GM19025 (cell line): ENCODE data around the gene SORD.
"Not testable (repeated sequence)": the region's sequence is repeated elsewhere in the genome, so short reads cannot be mapped to it uniquely, and the experiment has no call there.

ENCODE experiments used
- ATAC-seq: cut with Tn5 transposase; IDR thresholded peaks from one replicate; pipeline ENCODE4 v1.9.1; 2021; ENCODE audit warnings: mild to moderate bottlenecking, low read depth, moderate library complexity; ENCODE audit not compliant: unreplicated experiment

Gene SORD

DNA sequence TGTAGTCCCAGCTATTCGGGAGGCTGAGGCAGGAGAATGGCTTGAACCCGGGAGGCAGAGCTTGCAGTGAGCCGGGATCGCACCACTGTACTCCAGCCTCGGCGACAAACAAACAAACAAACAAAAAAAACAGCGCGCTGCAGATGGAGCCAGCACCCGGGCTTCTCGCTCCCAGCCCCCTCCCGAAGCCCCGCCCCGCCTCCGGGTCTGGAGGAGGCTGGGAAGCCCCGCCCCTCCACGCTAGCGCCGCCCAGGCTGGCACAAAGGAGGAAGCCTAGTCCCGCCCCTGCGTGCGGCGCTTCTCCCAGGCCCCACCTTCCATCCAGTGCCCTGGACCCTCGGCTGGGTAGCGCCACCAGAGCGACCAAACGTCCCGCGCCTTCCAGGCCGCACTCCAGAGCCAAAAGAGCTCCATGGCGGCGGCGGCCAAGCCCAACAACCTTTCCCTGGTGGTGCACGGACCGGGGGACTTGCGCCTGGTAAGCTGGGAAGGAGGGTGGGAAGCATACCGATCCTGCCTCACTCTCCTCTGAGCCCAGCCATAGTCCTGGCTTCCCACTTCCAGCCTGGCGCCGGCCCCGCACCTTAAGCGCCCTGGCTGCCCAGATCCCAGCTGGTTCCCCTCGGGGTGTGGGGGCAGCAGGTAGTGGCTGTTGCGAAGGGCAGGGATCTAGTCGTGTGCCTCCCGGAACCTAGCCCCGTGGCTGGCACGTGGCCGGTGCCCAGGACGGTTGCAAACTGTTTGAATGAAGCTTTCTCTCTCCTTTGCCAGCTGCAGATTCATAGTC lies at the start of gene SORD:
Gene SORD, plus strand, starts transcription at position 325 of the 788 bp plus-strand sequence. Its CDS starts 89 bp downstream, at position 414.
- ATAC-seq = peak; percentile 98

DNA sequence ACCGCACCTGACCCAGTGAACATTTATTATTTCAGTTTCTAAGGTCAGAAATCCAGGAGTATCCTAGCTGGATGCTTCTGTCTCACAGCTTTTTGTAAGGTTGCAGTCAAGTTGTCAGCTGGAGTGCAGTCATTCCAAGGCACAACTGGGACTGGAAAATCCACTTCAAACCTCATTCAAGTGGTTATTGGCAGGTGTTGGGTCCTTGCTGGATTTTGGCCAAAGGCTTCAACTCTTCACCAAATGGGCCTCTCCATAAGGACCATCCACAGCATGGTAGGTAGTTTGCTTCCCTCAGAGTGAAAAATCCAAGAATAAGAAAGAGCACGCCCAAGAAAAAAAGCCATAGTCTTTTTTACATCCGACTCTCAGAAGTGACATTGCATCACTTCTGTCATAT lies 46.8 kb upstream of the SORD start:
- ATAC-seq = not testable (repeated sequence)

DNA sequence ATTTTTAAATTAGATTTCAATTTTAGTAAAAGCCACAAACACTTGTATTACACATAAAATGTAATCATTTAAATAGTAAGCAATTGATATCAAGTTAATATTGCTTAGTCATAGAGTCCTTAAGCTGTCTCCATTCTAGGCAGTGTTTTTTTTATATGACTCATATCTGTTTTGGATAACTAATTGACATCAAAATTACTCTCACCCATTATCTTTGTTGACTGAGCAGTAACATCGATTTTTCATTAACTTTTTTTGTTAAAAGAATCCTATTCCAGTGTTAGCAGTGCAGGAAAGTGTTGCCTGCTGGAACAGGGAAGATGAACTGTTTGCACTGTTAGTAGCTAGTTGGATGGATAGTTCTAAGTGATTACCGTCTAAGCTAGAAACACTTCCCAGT lies 45.2 kb upstream of the SORD start:
- not testable (repeated sequence) for ATAC-seq

DNA sequence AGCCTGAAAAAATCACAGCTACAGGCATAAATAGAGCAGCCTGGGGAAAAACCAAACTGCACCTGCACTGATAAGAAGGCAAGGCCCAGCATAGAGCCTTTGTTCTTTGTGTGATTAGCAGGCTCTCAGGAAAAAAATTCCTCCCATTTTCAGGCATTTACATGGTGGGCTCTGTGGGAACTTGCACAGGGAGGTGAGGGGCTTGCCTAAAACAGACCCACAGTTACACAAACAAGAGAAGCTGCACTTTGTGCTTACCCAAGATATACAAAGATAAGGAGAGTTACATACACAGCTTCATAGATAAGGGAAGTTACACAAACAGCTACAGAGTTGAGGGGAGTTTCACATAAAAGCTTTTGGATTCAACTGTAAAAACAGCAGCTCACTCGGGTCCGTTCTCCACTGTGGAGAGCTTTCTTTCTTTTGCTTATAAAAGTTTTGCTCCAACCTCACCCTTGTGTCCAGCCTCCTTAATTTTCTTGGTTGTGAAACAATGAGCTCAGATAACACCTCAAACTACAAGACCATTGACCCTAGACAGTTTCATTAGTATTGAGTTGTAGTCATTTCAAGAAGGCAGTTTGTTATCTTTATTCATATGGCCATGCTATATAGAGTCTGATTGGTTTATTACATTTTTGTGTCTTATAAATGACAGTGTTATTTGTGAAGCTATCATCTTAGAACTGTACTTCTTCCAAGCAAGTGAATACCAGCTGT lies 43.2 kb upstream of the SORD start:
- not testable (repeated sequence) for ATAC-seq

DNA sequence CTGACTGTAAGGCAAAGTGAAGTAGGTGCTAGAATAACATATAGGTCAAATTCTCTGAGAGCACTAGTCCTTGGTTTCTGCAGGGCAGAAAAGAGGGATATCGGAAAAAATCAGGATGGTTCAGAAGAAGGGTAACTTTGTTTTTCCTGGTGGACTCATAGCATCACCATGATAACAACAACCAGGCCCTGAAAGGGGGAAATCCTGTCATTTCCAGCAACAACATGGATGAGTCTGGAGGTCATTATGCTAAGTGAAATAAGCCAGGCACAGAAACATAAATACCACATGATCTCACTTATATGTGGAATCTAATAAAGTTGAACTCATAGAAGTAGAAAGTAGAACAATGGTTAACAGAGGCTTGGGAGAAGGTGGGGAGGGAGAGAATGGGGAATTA lies 38.9 kb upstream of the SORD start:
- not testable (repeated sequence) for ATAC-seq

DNA sequence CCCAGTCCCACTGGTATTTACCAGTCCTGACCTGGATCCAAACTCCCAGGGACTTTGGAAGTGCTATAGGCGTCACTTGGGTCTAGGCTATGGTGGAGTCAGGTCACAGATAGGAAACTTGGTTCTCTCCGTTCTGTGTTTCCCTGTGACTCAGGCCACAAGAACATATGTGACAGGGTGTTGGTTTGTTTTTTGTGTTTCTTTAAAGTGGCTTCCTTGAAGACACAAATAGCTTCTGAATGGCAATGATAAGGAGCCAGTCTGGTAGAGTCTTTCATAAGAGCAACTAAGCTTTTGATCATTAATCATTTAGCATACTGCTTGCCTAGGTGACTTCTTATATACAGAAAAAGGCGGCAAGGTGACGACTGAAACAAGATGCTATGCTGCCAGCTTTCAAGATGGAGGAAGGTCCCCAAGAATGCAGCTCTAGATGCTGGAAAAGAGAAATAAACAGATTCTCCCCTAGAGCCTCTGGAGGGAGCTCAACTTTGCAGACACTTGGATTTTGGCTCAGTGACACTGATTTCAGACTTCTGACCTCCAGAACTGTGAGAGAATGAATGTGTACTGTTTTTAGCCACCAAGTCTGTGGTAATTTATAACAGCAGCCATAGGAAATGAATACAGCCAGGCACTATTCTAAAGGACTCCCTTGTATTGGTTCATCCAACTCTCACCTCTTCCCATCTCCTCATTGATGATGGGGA lies 36.5 kb upstream of the SORD start:
- not testable (repeated sequence) for ATAC-seq

DNA sequence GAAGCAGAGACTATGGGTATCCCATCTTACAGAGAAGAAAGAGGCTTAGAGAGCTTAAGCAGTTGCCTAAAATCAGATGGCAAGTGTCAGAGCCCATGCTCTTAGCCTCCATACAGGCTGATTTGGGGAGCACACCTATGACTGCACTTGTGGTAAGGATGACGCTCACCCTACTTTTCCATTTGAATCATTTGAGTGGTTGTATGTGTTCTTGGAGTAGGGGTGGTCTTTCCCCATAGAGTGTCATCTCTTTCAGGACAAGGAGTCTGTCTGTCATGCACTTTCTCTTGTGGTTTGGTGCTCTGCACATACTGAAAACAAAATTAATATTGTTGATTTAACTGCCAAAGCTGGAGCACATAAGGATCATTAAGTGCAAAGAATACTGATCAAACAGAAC lies 35.3 kb upstream of the SORD start:
- ATAC-seq = not testable (repeated sequence)

DNA sequence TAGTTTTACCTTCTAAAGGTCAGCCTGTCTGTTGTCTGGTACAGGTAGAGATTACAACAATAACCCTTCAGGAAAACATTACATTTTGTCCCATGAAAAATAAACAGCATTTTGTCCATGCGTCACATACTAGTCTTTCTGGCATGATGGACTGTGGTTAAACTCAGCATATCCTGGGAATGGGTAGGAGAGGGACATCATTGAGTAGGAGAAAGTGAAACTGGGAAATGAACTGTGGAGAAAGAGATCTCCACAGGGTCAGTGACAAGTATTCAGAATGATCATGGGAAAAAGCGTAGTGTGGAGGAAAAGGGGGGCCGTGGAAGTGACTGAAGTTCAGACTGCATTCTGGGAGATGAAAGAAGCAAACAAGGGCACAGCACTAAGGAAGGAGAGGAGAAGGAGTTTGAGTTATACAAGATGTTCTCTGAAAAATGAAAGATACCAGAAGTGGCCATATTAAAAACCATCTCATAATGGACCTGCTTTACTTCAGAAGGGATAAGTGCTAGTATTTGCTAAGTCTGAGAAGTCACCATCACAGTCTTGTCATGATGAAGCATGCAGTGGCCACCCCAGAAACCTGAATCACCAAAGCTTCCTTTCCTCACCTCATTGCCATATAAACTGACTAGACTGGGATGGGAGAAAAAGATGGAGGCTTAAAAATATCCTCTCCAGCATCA lies 34.7 kb upstream of the SORD start:
- ATAC-seq = not testable (repeated sequence)

DNA sequence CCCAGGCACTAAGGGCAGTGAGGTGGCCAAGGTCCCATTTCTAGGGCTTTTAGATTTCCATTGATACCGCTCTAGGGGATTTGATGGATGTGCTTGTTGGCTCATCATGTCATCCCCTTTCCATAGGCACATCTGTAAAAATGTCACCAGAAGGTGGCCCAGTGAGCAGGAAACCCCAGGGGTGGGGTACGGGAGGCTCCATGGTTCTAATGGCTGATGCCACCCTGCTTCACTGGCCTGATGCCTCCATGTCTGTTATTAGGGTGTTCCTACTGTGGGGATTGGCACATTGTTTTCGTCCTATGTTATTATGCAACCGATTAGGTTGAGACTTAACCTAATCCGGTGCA lies 34.1 kb upstream of the SORD start:
- ATAC-seq = not testable (repeated sequence)

DNA sequence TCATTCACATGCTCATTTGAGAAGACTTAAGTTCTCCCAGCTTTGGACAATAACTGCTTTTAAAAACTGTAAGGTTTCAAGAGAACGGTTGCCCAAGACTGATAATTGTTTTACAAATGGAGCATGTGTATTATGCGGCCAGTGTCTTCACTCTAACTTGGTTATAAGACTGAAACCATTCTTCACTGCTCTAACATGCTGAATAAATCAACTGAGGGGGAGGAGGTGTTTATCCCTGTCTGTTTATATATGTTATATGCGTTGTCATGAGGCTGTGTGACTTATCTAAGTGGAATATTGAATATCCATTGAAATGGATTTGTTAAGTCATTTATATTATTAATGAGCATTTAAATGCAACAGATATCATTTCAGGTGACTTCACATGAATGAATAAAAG lies 25.4 kb upstream of the SORD start:
- not testable (repeated sequence) for ATAC-seq

DNA sequence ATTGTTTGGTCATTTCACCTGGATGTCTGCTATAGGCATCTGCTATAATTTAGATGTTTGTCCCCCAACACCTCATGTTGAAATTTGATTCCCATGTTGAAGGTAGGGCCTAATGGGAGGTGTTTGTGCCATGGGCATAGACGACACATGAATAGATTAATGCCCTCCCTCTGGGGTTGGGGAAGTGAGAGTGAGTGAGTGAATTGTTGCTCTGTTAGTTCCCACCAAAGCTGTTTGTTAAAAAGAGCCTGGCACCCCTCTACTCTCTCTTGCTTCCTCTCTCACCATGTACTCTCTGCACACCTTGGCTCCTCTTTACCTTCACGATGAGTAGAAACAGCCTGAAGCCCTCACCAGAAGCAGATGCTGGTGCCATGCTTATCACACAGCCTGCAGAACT lies 23.9 kb upstream of the SORD start:
- ATAC-seq = no peak

DNA sequence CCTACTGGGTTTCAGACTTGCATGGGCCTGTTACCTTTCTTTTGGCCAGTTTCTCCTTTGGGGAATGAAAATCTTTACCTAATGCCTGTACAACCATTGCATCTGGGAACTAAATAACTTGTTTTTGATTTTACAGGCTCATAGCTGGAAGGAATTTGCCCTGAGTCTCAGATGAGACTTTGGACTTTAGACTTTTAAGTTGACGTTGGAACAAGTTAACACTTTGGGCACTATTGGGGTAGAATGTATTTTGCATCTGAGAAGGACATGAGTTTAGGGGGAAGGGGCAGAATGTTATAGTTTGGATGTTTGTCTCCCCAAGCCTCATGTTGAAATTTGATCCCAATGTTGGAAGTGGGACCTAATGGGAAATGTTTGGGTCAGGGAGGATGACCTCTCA lies 21.8 kb upstream of the SORD start:
- ATAC-seq = not testable (repeated sequence)

DNA sequence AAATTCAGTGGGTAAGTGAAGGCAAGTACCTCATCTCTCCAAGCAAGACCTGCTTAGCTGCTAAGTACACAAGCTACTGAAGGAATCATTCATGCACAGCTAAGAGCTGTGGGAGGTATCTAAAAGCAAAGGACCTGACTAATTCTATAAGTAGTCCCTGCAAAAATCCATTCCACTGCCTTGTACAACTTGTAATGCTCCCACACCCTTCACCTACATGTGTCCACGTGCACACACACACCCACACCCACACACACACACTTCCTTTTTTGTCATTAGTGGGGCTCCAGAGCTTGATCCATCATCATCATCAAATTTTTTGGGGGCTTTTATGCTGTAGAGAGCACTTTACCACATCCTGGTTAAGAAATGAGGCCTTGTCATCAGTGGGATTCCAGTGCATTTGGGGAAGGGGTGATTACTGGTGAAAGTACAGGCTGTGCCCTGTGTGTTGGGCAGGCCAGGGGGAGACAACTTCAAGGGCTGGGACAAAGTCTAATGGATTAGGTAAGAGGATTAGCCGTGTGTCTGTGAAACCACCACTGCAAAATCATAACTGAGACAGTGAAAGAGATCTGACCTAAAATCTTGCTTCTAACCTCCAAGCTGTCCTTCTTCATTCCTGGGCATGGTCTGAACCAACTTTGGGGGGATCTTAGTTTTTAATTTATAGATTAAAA lies 19.1 kb upstream of the SORD start:
- not testable (repeated sequence) for ATAC-seq

DNA sequence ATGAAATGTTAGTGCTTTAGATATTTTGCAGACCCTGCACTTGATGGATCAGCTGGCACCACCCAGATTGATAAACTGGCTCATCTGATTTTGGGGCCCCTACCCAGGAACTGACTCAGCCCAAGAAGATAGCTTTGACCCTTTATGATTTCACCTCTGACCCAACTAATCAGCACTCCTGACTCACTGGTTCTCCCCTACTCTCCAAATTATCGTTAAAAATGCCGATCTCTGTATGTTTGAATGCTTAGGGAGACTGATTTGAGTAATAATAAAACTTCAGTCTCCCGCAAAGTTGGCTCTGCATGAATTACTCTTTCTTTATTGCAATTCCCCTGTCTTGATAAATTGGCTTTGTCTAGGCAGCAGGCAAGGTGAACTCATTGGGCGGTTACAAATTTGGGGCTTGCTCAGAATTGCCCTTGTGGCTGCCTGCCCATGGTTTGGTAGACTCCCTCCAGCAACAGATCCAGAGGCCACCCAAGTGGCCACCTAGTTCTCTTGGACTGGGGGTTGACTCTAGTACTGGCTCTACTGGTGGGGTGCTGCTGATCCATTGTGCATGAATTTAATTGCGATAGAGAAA lies 18.3 kb upstream of the SORD start:
- not testable (repeated sequence) for ATAC-seq

DNA sequence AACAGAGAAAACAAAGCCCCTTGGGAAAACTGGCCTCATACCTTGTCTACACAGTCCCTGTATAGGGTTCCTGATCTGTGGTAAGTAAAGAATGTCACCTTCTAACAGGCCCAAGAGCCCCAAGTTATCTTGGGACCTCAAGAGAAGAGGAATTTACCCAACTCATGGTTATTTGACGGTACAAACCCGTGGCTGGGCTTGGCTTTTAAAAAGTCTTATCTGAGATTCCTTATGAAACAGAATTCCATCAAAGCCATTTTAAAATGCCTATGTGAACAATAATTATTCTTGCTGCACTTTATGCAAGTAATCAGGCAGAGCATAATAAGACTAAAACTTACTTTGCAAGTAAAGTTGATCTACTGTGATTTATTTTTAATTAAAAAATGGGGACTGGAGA lies 13.9 kb upstream of the SORD start:
- ATAC-seq = no peak

DNA sequence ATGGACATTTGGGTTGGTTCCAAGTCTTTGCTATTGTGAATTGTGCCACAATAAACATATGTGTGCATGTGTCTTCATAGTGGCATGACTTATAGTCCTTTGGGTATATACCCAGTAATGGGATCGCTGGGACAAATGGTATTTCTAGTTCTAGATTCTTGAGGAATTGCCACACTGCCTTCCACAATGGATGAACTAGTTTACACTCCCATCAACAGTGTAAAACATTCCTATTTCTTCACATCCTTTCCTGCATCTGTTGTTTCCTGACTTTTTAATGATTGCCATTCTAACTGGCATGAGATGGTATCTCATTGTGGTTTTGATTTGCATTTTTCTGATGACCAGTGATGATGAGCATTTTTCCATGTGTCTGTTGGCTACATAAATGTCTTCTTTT lies 7.9 kb upstream of the SORD start:
- not testable (repeated sequence) for ATAC-seq

DNA sequence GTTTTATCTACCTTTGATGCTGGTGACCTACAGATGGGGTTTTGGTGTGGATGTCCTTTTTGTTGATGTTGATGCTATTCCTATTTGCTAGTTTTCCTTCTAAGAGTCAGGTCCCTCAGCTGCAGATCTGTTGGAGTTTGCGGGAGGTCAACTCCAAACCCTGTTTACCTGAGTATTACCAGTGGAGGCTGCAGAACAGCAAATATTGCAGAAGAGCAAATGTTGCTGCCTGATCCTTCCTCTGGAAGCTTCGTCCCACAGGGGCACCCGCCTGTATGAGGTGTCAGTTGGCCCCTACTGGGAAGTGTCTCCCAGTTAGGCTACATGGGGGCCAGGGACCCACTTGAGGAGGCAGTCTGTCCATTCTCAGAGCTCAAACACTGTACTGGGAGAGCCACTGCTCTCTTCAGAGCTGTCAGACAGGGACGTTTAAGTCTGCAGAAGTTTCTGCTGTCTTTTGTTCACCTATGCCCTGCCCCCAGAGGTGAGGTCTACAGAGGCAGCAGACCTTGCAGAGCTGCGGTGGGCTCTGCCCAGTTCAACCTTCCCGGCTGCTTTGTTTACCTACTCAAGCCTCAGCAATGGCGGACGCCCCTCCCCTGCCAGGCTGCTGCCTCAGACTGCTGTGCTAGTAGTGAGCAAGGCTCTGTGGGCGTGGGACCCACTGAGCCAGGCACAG lies 2.6 kb upstream of the SORD start:
- not testable (repeated sequence) for ATAC-seq

DNA sequence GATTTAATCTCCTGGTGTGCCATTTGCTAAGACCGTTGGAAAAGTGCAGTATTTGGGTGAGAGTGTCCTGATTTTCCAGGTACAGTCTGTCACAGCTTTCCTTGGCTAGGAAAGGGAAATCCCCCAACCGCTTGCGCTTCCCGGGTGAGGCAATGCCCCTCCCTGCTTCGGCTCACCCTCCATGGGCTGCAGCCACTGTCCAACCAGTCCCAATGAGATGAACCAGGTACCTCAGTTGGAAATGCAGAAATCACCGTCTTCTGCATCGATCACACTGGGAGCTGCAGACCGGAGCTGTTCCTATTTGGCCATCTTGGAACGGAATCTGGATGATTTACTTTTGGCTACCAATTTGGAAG lies 2.1 kb upstream of the SORD start:
- ATAC-seq = not testable (repeated sequence)

DNA sequence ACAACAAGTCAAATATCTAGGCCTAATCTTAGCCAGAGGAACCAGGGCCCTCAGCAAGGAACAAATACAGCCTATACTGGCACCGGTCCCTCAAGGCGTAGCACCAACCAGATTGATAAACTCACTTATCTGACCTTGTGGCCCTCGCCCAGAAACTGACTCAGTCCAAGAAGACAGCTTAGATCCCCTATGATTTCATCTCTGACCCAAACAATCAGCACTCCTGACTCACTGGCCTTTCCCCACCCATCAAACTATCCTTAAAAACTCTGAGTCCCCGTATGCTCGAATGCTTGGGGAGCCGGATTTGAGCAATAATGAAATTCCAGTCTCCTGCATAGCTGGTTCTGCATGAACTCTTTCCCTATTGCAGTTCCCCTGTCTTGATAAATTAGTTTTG lies 1.6 kb upstream of the SORD start:
- no peak for ATAC-seq
